Common myeloid progenitor, CD34-positive (primary cell): ENCODE data around the gene DCXR.

Experiments used
- CTCF ChIA-PET: fragments of 350-600 bp; sonication (Branson Sonifier 250); formaldehyde crosslinking; loops from one replicate; lab custom pipeline; 2021; ENCODE audit warnings: antibody characterized with exemption; lab: Charles Lee
- POLR2A ChIA-PET: fragments of 350-600 bp; sonication (Branson Sonifier 250); formaldehyde crosslinking; loops from one replicate; lab custom pipeline; 2021; ENCODE audit warnings: antibody characterized with exemption; lab: Charles Lee
- DNase-seq, 3 donors: peaks; one replicate each; pipeline versions ENCODE4 v3.0.0 to v3.0.0-alpha.2; 2013
- H3K27ac ChIP-seq, 2 experiments: 1 replicate in 1 of 2; 2 replicates in 1 of 2; pipeline ENCODE4 v1.7.0; 2013; ENCODE audit warnings: inconsistent platforms in 2 of 2, low read length in 2 of 2, mild to moderate bottlenecking in 2 of 2, low read depth in 1 of 2, moderate library complexity in 1 of 2; ENCODE audit not compliant: severe bottlenecking in 2 of 2, insufficient read depth in 1 of 2, poor library complexity in 1 of 2
- H3K27me3 ChIP-seq, 5 experiments: replicated peaks in 2 of 5; 1 replicate in 3 of 5; 2 replicates in 2 of 5; pipeline versions ENCODE4 v1.6.1 to v1.7.0; 2013; ENCODE audit warnings: low read length in 4 of 5, mild to moderate bottlenecking in 2 of 5, moderate library complexity in 2 of 5, inconsistent platforms in 1 of 5; ENCODE audit not compliant: insufficient read depth in 5 of 5, control insufficient read depth in 4 of 5
- H3K36me3 ChIP-seq, 4 experiments: 1 replicate in 2 of 4; 2 replicates in 2 of 4; pipeline versions ENCODE4 v1.6.1 to v1.7.0; 2013; ENCODE audit warnings: low read length in 3 of 4, control low read depth in 1 of 4, mild to moderate bottlenecking in 1 of 4; ENCODE audit not compliant: control insufficient read depth in 4 of 4, insufficient read depth in 4 of 4
- H3K4me1 ChIP-seq, 4 experiments: 1 replicate in 3 of 4; 2 replicates in 1 of 4; pipeline versions ENCODE4 v1.6.1 to v1.7.1; 2013; ENCODE audit warnings: low read length in 3 of 4, mild to moderate bottlenecking in 3 of 4, control low read depth in 1 of 4, inconsistent platforms in 1 of 4, moderate library complexity in 1 of 4; ENCODE audit not compliant: control insufficient read depth in 4 of 4, insufficient read depth in 4 of 4; ENCODE audit errors: control extremely low read depth in 1 of 4
- H3K4me3 ChIP-seq, 7 experiments: 1 replicate in 4 of 7; 2 replicates in 3 of 7; pipeline versions ENCODE4 v1.5.1 to v1.7.0; 2013; ENCODE audit warnings: mild to moderate bottlenecking in 7 of 7, low read length in 6 of 7, moderate library complexity in 6 of 7, inconsistent platforms in 2 of 7, low read depth in 2 of 7, control low read depth in 1 of 7; ENCODE audit not compliant: insufficient read depth in 4 of 7, control insufficient read depth in 1 of 7; ENCODE audit errors: extremely low read depth in 1 of 7
- H3K9me3 ChIP-seq, 5 experiments: 1 replicate in 4 of 5; 2 replicates in 1 of 5; pipeline versions ENCODE4 v1.6.1 to v1.7.1; 2013; ENCODE audit warnings: low read length in 4 of 5, mild to moderate bottlenecking in 2 of 5, inconsistent platforms in 1 of 5, low read depth in 1 of 5, moderate library complexity in 1 of 5; ENCODE audit not compliant: control insufficient read depth in 4 of 5, insufficient read depth in 2 of 5; ENCODE audit errors: control extremely low read depth in 1 of 5
- WGBS: methylation state at CpG from one replicate; pipeline ENCODE4 v1.1.5; 2013; ENCODE audit not compliant: insufficient coverage; 5-methylcytosine and 5-hydroxymethylcytosine counted together

Gene DCXR

DNA sequence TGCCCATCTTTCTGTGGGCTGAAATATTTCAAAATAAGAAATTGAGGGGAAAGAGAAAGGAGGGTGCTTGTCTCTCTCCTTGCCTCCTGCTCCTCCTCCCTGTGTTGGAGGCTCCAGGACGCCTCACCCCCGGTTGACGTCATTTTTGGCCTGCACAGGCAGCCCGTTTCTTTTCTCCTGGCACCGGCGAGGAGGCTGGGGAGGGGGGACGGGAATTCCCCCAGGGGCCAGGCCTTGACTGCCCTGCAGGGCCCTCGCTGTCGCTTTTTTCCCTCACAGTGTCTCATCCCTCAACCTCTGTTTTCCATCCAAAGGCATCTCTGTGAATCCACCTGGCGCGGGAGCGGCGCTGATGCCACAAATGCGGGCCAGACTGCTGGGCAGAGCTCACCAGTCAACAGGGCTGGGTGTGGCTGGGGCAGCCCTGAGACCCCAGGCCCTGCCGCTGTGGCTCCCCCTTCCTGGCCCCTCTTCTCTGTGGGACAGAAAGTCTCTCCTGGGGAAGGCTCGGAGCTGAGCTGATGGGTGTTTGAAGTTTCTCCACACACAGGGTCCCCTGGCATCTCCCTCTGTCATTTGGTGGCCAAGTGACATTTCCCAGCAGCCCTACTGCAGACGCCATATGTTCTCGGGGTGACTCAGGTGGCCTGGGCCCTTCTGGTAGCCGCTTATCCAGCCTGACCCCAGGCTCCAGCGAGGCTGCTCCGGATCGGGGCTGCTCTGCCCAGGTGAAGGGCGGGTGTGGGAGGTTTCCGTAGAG, 30.8 kb downstream of the DCXR start:
- Histone ChIP-seq H3K27ac (no peak overlapping the region), H3K36me3 (peaks cover 0 to 2% (median under 1%) of the 10 kb centered on the region in 4 experiments), H3K4me1 (peaks cover 0 to 26% (median 12%) of the 10 kb centered on the region in 4 experiments), H3K27me3 (no peaks in the 10 kb centered on the region), H3K4me3 (no peak overlapping the region), H3K9me3 (no peaks in the 10 kb centered on the region)
- CTCF ChIA-PET = interaction anchor here (0.6 to 5.2 kb wide), 2 partner anchors 15 to 31 kb away, joined by 3 to 30 read pairs; partner anchors contain the start of genes CENPX and LRRC45
- POLR2A ChIA-PET = no interaction called here
- DNase-seq = no peak
- WGBS = 98% methylated on average over 22 of the region's 24 CpGs

DNA sequence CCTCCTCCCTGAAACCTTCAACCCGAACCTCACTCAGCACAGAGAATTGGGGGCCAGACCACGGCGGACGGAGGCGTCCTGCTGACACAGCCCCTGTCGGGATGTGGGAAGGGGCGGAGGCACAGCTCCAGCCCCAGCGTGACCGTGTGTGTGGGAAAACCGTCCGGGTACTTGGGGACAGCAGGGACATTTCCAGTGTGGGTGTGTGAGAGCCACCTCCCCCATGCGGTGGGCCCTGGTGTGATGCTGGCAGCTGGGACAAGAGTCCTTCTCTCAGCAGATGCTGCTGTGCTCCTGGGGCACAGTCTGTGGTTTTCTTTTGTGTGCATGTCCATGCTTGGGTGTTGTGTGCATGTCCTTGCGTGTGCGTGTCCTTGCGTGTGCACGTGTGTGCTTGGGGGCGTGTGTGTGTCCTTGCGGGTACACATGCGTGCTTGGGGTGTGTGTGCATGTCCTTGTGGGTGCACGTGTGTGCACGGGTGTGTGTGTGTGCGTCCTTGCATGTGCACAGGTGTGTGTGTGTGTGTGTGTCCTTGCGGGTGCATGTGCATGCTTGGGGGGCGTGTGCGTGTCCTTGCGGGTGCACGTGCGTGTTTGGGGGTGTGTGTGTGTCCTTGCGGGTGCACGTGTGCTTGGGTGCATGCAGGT, 31.7 kb downstream of the DCXR start:
- WGBS = 97% methylated on average over 20 of the region's 30 CpGs
- H3K9me3 ChIP-seq = no peaks in the 10 kb centered on the region
- no peaks in the 10 kb centered on the region for H3K27me3 ChIP-seq
- no peak for DNase-seq
- no peak overlapping the region for H3K4me3 ChIP-seq
- ChIA-PET CTCF (no interaction called here), POLR2A (no interaction called here)
- peaks cover 0 to 21% (median 9%) of the 10 kb centered on the region in 4 experiments for H3K4me1 ChIP-seq
- H3K27ac ChIP-seq = no peak overlapping the region
- H3K36me3 ChIP-seq = no peaks in the 10 kb centered on the region

- Histone ChIP-seq H3K27ac (no peak overlapping the region), H3K27me3 (no peaks in the 10 kb centered on the region), H3K36me3 (no peaks in the 10 kb centered on the region), H3K4me1 (peaks cover 0 to 17% (median 9%) of the 10 kb centered on the region in 4 experiments), H3K4me3 (no peak overlapping the region), H3K9me3 (no peaks in the 10 kb centered on the region)
- POLR2A ChIA-PET = no interaction called here
- 83% methylated on average over 37 of the region's 41 CpGs for WGBS
- CTCF ChIA-PET = interaction anchor here (1.0 kb wide), 1 partner anchor 38 kb away, joined by 3 read pairs; no protein-coding TSS in a partner anchor
- no peak for DNase-seq
Measured at GRCh38 chr17:82004517-82005455, 32.7 kb downstream of the DCXR start.

- no peak for DNase-seq
- ChIA-PET CTCF (interaction anchor here (1.0 to 1.7 kb wide), 2 partner anchors 17 to 36 kb away, joined by 3 read pairs; no protein-coding TSS in a partner anchor), POLR2A (no interaction called here)
- Histone ChIP-seq H3K4me1 (peaks cover 0 to 6% (median under 1%) of the 10 kb centered on the region in 4 experiments), H3K36me3 (peaks cover 0 to 3% (median 0%) of the 10 kb centered on the region in 4 experiments), H3K9me3 (no peaks in the 10 kb centered on the region), H3K27me3 (no peaks in the 10 kb centered on the region), H3K4me3 (no peak overlapping the region), H3K27ac (no peak overlapping the region)
- WGBS = 98% methylated on average over 35 of the region's 53 CpGs
Measured at GRCh38 chr17:82003411-82004381, 33.8 kb downstream of the DCXR start.

GRCh38 chr17:82001571-82002056, 35.9 kb downstream of the DCXR start:
- no peaks in the 10 kb centered on the region for H3K9me3 ChIP-seq
- H3K27ac ChIP-seq = no peak overlapping the region
- CTCF ChIA-PET = interaction anchor here (0.9 to 1.4 kb wide), 3 partner anchors 9 to 42 kb away, joined by 3 read pairs; no protein-coding TSS in a partner anchor
- H3K27me3 ChIP-seq = no peaks in the 10 kb centered on the region
- H3K4me1 ChIP-seq = peaks cover 0 to 6% (median 0%) of the 10 kb centered on the region in 4 experiments
- H3K4me3 ChIP-seq = no peak overlapping the region
- H3K36me3 ChIP-seq = peaks cover 0 to 6% (median 3%) of the 10 kb centered on the region in 4 experiments
- POLR2A ChIA-PET = no interaction called here
- DNase-seq = no peak
- WGBS = 85% methylated on average over 9 of the region's 17 CpGs
